Endothelial cell of umbilical vein (primary cell): ENCODE measurements around the gene RBM38. TPM values are rescaled to one million over a fixed set of nuclear protein-coding genes. Genes with fewer than 3 reads are reported as not detected.

Source experiments
- BruUV-seq: library from RNA; stranded (reverse); fragments of 400-500 nt; replicated peaks from 2 replicates; lab custom pipeline; 2021; lab: Mats Ljungman, UMichigan
- CTCF ChIA-PET: fragments of 300-600, 350-600 bp; sonication (Branson Sonifier 250); formaldehyde crosslinking; loops from one replicate; lab custom pipeline; 2021; ENCODE audit warnings: antibody characterized with exemption, inconsistent platforms; lab: Charles Lee
- POLR2A ChIA-PET: fragments of 300-600, 350-600 bp; sonication (Branson Sonifier 250); formaldehyde crosslinking; loops from one replicate; lab custom pipeline; 2021; ENCODE audit warnings: antibody characterized with exemption, inconsistent platforms; lab: Charles Lee
- DNase-seq: peaks from one replicate; pipeline ENCODE4 v3.0.0-alpha.2; 2011; ENCODE audit warnings: low read depth, low spot score
- FAIRE-seq: peaks from 2 replicates; lab custom pipeline; 2011; peaks lifted over from hg19 to GRCh38; lab: Jason Lieb, UNC
- H2AFZ ChIP-seq: 2 replicates; pipeline ENCODE4 v1.6.0; 2012; ENCODE audit warnings: low read depth, low read length, control low read depth, inconsistent platforms
- H3K27ac ChIP-seq: 2 replicates; pipeline ENCODE4 v1.5.1; 2011; ENCODE audit warnings: low read depth, mild to moderate bottlenecking, control low read depth, low read length, moderate library complexity; ENCODE audit not compliant: insufficient read depth
- H3K27me3 ChIP-seq, 2 experiments: 2 replicates each; pipeline versions ENCODE4 v1.6.0 to v1.6.1; 2011; ENCODE audit warnings: low read length in 2 of 2, mixed read lengths in 1 of 2; ENCODE audit not compliant: control insufficient read depth in 2 of 2, insufficient read depth in 2 of 2
- H3K36me3 ChIP-seq, 2 experiments: 2 replicates in 1 of 2; 3 replicates in 1 of 2; pipeline ENCODE4 v1.5.1; 2011; ENCODE audit warnings: low read length in 2 of 2, mild to moderate bottlenecking in 1 of 2, moderate library complexity in 1 of 2; ENCODE audit not compliant: control insufficient read depth in 2 of 2, insufficient read depth in 2 of 2; ENCODE audit errors: extremely low read depth in 1 of 2
- H3K4me1 ChIP-seq: 3 replicates; pipeline ENCODE4 v1.5.1; 2011; ENCODE audit warnings: mild to moderate bottlenecking, low read length; ENCODE audit not compliant: control insufficient read depth, insufficient read depth; ENCODE audit errors: extremely low read depth
- H3K4me2 ChIP-seq: 2 replicates; pipeline ENCODE4 v1.6.1; 2011; ENCODE audit warnings: low read length, control low read depth, mixed read lengths; ENCODE audit not compliant: insufficient read depth
- H3K4me3 ChIP-seq, 3 experiments: fragments of 200-600 bp in 1 of 3; sonication (generic), shearing (Covaris generic) in 1 of 3; replicated peaks in 1 of 3; 2 replicates each; pipeline ENCODE4 v1.5.1; 2011 to 2016; ENCODE audit warnings: control low read depth in 3 of 3, low read length in 3 of 3, mild to moderate bottlenecking in 2 of 3, inconsistent platforms in 1 of 3, low read depth in 1 of 3, moderate library complexity in 1 of 3; ENCODE audit not compliant: insufficient read depth in 1 of 3
- H3K79me2 ChIP-seq: 2 replicates; pipeline ENCODE4 v1.6.0; 2012; ENCODE audit warnings: low read length, inconsistent platforms; ENCODE audit not compliant: control insufficient read depth, insufficient read depth
- H3K9ac ChIP-seq: replicated peaks from 2 replicates; pipeline ENCODE3; 2011; ENCODE audit warnings: low read length, control low read depth; ENCODE audit not compliant: insufficient read depth; ENCODE audit errors: extremely low read depth
- H3K9me1 ChIP-seq: replicated peaks from 3 replicates; pipeline ENCODE4 v1.6.0; 2011; ENCODE audit warnings: mild to moderate bottlenecking, low read length; ENCODE audit not compliant: control insufficient read depth, insufficient read depth; ENCODE audit errors: extremely low read depth
- H3K9me3 ChIP-seq: replicated peaks from 2 replicates; pipeline ENCODE4 v1.5.1; 2012; ENCODE audit warnings: low read length, inconsistent platforms; ENCODE audit not compliant: control insufficient read depth, insufficient read depth
- H4K20me1 ChIP-seq: replicated peaks from 2 replicates; pipeline ENCODE3; 2011; ENCODE audit warnings: mild to moderate bottlenecking, low read length; ENCODE audit not compliant: control insufficient read depth, insufficient read depth; ENCODE audit errors: extremely low read depth
- CTCF ChIP-seq, 2 donors: IDR thresholded peaks; 1 replicate in 1 of 2; 2 replicates in 1 of 2; pipeline ENCODE4 v1.5.1; 2011; ENCODE audit warnings: low read length in 2 of 2, mild to moderate bottlenecking in 2 of 2, moderate library complexity in 2 of 2, control low read depth in 1 of 2, inconsistent platforms in 1 of 2, low read depth in 1 of 2; ENCODE audit not compliant: insufficient read depth in 1 of 2; ENCODE audit errors: extremely low read depth in 1 of 2
- EZH2 ChIP-seq: IDR thresholded peaks from 2 replicates; pipeline ENCODE4 v1.6.1; 2012; ENCODE audit warnings: borderline replicate concordance, low read depth, mild to moderate bottlenecking, moderate library complexity, low read length, inconsistent platforms; ENCODE audit not compliant: severe bottlenecking
- FOS ChIP-seq: IDR thresholded peaks from 2 replicates; pipeline ENCODE4 v1.6.1; 2011; ENCODE audit warnings: mild to moderate bottlenecking, low read length, moderate library complexity, borderline replicate concordance; ENCODE audit not compliant: insufficient read depth
- JUN ChIP-seq: IDR thresholded peaks from 2 replicates; pipeline ENCODE4 v1.6.1; 2011; ENCODE audit warnings: borderline replicate concordance, low read depth; ENCODE audit not compliant: insufficient read length, insufficient read depth
- MAX ChIP-seq: IDR thresholded peaks from 2 replicates; pipeline ENCODE4 v1.6.1; 2011; ENCODE audit not compliant: insufficient read depth, insufficient read length
- MYC ChIP-seq: IDR thresholded peaks from one replicate; pipeline ENCODE4 v1.6.1; 2011; ENCODE audit warnings: mild to moderate bottlenecking, low read depth, low read length
- POLR2A ChIP-seq: IDR thresholded peaks from 2 replicates; pipeline ENCODE4 v1.6.1; 2012; ENCODE audit warnings: low read depth, mild to moderate bottlenecking, control low read depth, low read length
- POLR2AphosphoS5 ChIP-seq: IDR thresholded peaks from 2 replicates; pipeline ENCODE4 v1.6.1; 2012; ENCODE audit warnings: low read depth, mild to moderate bottlenecking, control low read depth, low read length, moderate library complexity; ENCODE audit not compliant: insufficient read depth
- dilution Hi-C: fragments of 300-500 bp; cut with MboI; formaldehyde crosslinking; loops from one replicate; pipeline ENCODE4 v1.15.0; 2019; ENCODE audit warnings: low sequenced_read_pairs; ENCODE audit not compliant: extremely low pct_ligation_motif_present
- intact Hi-C: fragments of 100-400 bp; cut with micrococcal nuclease; formaldehyde crosslinking; loops from one replicate; pipeline ENCODE4 v1.10.0; 2022
- polyA plus RNA-seq, 4 experiments: library from polyadenylated mRNA; depleted of rRNA in 3 of 4; stranded (reverse) in 3 of 4; unstranded in 1 of 4; fragments of >200 nt; gene quantifications; 2 replicates each; pipeline versions ENCODE4 v1.2.1 to v1.2.3, GENCODE V29; 2011 to 2012; ENCODE audit warnings: missing spikeins in 1 of 4
- total RNA-seq: library from RNA; stranded (reverse); gene quantifications from 2 replicates; pipeline ENCODE4 v1.2.3, GENCODE V29; 2021

The RBM38 gene
- total and polyA plus RNA-seq, 2 donors (not counting 3 experiments of a cell fraction or from before 2014, with no cell fraction given): 22.1 to 37.4 TPM

GRCh38 chr20:57416296-57417022 lies 25.3 kb downstream of the RBM38 start:
- Histone ChIP-seq H3K4me3 (no peak overlapping the region), H4K20me1 (no peaks in the 10 kb centered on the region), H3K27me3 (no peaks in the 10 kb centered on the region), H3K4me2 (no peak overlapping the region), H3K36me3 (no peaks in the 10 kb centered on the region), H3K79me2 (no peaks in the 10 kb centered on the region), H3K27ac (no peak overlapping the region), H3K9ac (no peak overlapping the region), H3K4me1 (no peaks in the 10 kb centered on the region), H3K9me3 (no peaks in the 10 kb centered on the region), H2AFZ (no peak overlapping the region), H3K9me1 (no peaks in the 10 kb centered on the region)
- no peak for FAIRE-seq
- dilution Hi-C loops: no loop called here
- intact Hi-C loops: no loop called here
- ChIA-PET CTCF (no interaction called here), POLR2A (no interaction called here)
- BruUV-seq: no TSS peak
- no peak for DNase-seq
- TF ChIP-seq CTCF (IDR thresholded peaks at IDR 0.05; ENCODE audit: extremely low read depth in 1 of 2, insufficient read depth in 1 of 2, low read depth in 1 of 2, low read length in 2 of 2) (no peak), FOS (no peak), MYC (no peak), MAX (no peak), POLR2AphosphoS5 (no peak), JUN (no peak), POLR2A (no peak), EZH2 (no peak)
